ENCODE data around the gene FRMPD4.

The FRMPD4 gene

GRCh38 chrX:12307961-12308360 is 169.7 kb downstream of the FRMPD4 start:
- DNase-seq = no peak

GRCh38 chrX:12308420-12308819 is 170.1 kb downstream of the FRMPD4 start:
- no peak for DNase-seq

- DNase-seq = no peak
Measured at GRCh38 chrX:12309040-12309743, 170.9 kb downstream of the FRMPD4 start.

- no peak for DNase-seq
Measured at GRCh38 chrX:12309744-12310076, 171.4 kb downstream of the FRMPD4 start.

GRCh38 chrX:12314651-12315050 is 176.4 kb downstream of the FRMPD4 start:
- DNase-seq = no peak

GRCh38 chrX:12315526-12315925 is 177.3 kb downstream of the FRMPD4 start:
- DNase-seq = no peak

- DNase-seq = no peak
Measured at GRCh38 chrX:12319003-12319519, 180.8 kb downstream of the FRMPD4 start.

- DNase-seq = no peak
Measured at GRCh38 chrX:12319992-12320391, 181.7 kb downstream of the FRMPD4 start.

GRCh38 chrX:12322031-12322430 is 183.8 kb downstream of the FRMPD4 start:
- no peak for DNase-seq

- DNase-seq = no peak
Measured at GRCh38 chrX:12325171-12325570, 186.9 kb downstream of the FRMPD4 start.

- DNase-seq = no peak
Measured at GRCh38 chrX:12327836-12328235, 189.6 kb downstream of the FRMPD4 start.

- DNase-seq = no peak
Measured at GRCh38 chrX:12329476-12329875, 191.2 kb downstream of the FRMPD4 start.

- DNase-seq = no peak
Measured at GRCh38 chrX:12330841-12331240, 192.6 kb downstream of the FRMPD4 start.

- no peak for DNase-seq
Measured at GRCh38 chrX:12332786-12333347, 194.6 kb downstream of the FRMPD4 start.

GRCh38 chrX:12339921-12340320 is 201.6 kb downstream of the FRMPD4 start:
- DNase-seq = no peak

GRCh38 chrX:12344954-12345353 is 206.7 kb downstream of the FRMPD4 start:
- no peak for DNase-seq

GRCh38 chrX:12349201-12349600 is 210.9 kb downstream of the FRMPD4 start:
- DNase-seq = no peak

- DNase-seq = no peak
Measured at GRCh38 chrX:12352922-12353321, 214.6 kb downstream of the FRMPD4 start.

- DNase-seq = no peak
Measured at GRCh38 chrX:12360383-12360782, 222.1 kb downstream of the FRMPD4 start.

- no peak for DNase-seq
Measured at GRCh38 chrX:12360986-12361598, 222.8 kb downstream of the FRMPD4 start.

GRCh38 chrX:12363216-12363615 is 224.9 kb downstream of the FRMPD4 start:
- no peak for DNase-seq

GRCh38 chrX:12366440-12366839 is 228.2 kb downstream of the FRMPD4 start:
- DNase-seq = no peak

- DNase-seq = no peak
Measured at GRCh38 chrX:12367254-12367653, 229.0 kb downstream of the FRMPD4 start.

- DNase-seq = no peak
Measured at GRCh38 chrX:12370497-12370986, 232.3 kb downstream of the FRMPD4 start.
